HEK293 (cell line): ENCODE data around the gene POP7.

ENCODE experiments used
- CTCF ChIA-PET: fragments of 350-600 bp; formaldehyde crosslinking; extraction: SDS; loops from one replicate; lab custom pipeline; 2021; ENCODE audit warnings: antibody characterized with exemption; lab: Yijun Ruan, JAX
- POLR2A ChIA-PET: fragments of 300-600 bp; formaldehyde crosslinking; extraction: SDS; loops from one replicate; lab custom pipeline; 2020; ENCODE audit warnings: antibody characterized with exemption, inconsistent platforms; lab: Yijun Ruan, JAX
- H3K27ac ChIP-seq: fragments of 200-500 bp; sonication (Bioruptor generic); 2 replicates; pipeline ENCODE4 v1.5.1; 2014; ENCODE audit warnings: low read depth, low read length, control low read depth, inconsistent platforms; ENCODE audit errors: extremely low read depth
- H3K36me3 ChIP-seq, 2 experiments: fragments of 200-500 bp in 1 of 2; sonication (Bioruptor generic) in 1 of 2; 1 replicate in 1 of 2; 2 replicates in 1 of 2; pipeline ENCODE4 v1.5.1; 2014 to 2017; ENCODE audit warnings: inconsistent platforms in 2 of 2, low read length in 2 of 2; ENCODE audit not compliant: control insufficient read depth in 2 of 2, insufficient read depth in 1 of 2
- H3K4me1 ChIP-seq: fragments of 200-500 bp; sonication (Bioruptor generic); 2 replicates; pipeline ENCODE4 v1.5.1; 2014; ENCODE audit warnings: mild to moderate bottlenecking, low read length, inconsistent platforms; ENCODE audit not compliant: control insufficient read depth, insufficient read depth
- H3K4me3 ChIP-seq: 2 replicates; pipeline ENCODE4 v1.5.1; 2011; ENCODE audit warnings: low read depth, mild to moderate bottlenecking, control low read depth, low read length, moderate library complexity
- H3K9me3 ChIP-seq: fragments of 200-500 bp; sonication (Bioruptor generic); 2 replicates; pipeline ENCODE4 v1.5.1; 2014; ENCODE audit warnings: low read depth, low read length, inconsistent platforms; ENCODE audit not compliant: control insufficient read depth, insufficient read depth
- GLIS1 ChIP-seq: fragments of 450-650 bp; formaldehyde crosslinking; IDR thresholded peaks from 2 replicates; pipeline ENCODE4 v1.5.1; 2016; ENCODE audit warnings: missing biosample characterization, missing genetic modification characterization
- KLF16 ChIP-seq: fragments of 450-650 bp; formaldehyde crosslinking; IDR thresholded peaks from 2 replicates; pipeline ENCODE4 v1.5.1; 2017; ENCODE audit warnings: missing biosample characterization, missing genetic modification characterization
- OVOL3 ChIP-seq: fragments of 450-650 bp; formaldehyde crosslinking; IDR thresholded peaks from 2 replicates; pipeline ENCODE4 v1.5.1; 2016; ENCODE audit warnings: missing biosample characterization, missing genetic modification characterization
- PRDM2 ChIP-seq: fragments of 450-650 bp; formaldehyde crosslinking; IDR thresholded peaks from 2 replicates; pipeline ENCODE4 v1.5.1; 2016; ENCODE audit warnings: missing biosample characterization, missing genetic modification characterization, borderline replicate concordance
- RBAK ChIP-seq: fragments of 450-650 bp; formaldehyde crosslinking; IDR thresholded peaks from 2 replicates; pipeline ENCODE4 v1.5.1; 2016; ENCODE audit warnings: missing biosample characterization, missing genetic modification characterization
- SCRT2 ChIP-seq: fragments of 450-650 bp; formaldehyde crosslinking; IDR thresholded peaks from 2 replicates; pipeline ENCODE4 v1.5.1; 2016; ENCODE audit warnings: missing biosample characterization, missing genetic modification characterization
- TCF7L2 ChIP-seq: IDR thresholded peaks from 2 replicates; pipeline ENCODE4 v1.6.1; 2011; ENCODE audit warnings: low read depth, mild to moderate bottlenecking, inconsistent platforms, low read length, moderate library complexity, borderline replicate concordance
- ZBTB21 ChIP-seq: fragments of 450-650 bp; formaldehyde crosslinking; IDR thresholded peaks from 2 replicates; pipeline ENCODE4 v1.5.1; 2017; ENCODE audit warnings: missing biosample characterization, missing genetic modification characterization
- ZNF18 ChIP-seq: fragments of 450-650 bp; formaldehyde crosslinking; IDR thresholded peaks from 2 replicates; pipeline ENCODE4 v1.5.1; 2016; ENCODE audit warnings: missing biosample characterization, missing genetic modification characterization
- ZNF19 ChIP-seq: fragments of 450-650 bp; formaldehyde crosslinking; IDR thresholded peaks from 2 replicates; pipeline ENCODE4; 2016; ENCODE audit warnings: missing biosample characterization, missing genetic modification characterization, low read depth
- ZNF335 ChIP-seq: fragments of 450-650 bp; formaldehyde crosslinking; conservative IDR thresholded peaks from 2 replicates; pipeline ENCODE4 v1.5.1; 2016; ENCODE audit warnings: missing biosample characterization, missing genetic modification characterization
- ZNF362 ChIP-seq: fragments of 450-650 bp; formaldehyde crosslinking; IDR thresholded peaks from 2 replicates; pipeline ENCODE4 v1.5.1; 2016; ENCODE audit warnings: missing biosample characterization, missing genetic modification characterization
- ZNF394 ChIP-seq: fragments of 450-650 bp; formaldehyde crosslinking; IDR thresholded peaks from 2 replicates; pipeline ENCODE4 v1.5.1; 2016; ENCODE audit warnings: missing biosample characterization, missing genetic modification characterization, mild to moderate bottlenecking, moderate library complexity, borderline replicate concordance
- ZNF600 ChIP-seq: fragments of 450-650 bp; formaldehyde crosslinking; IDR thresholded peaks from 2 replicates; pipeline ENCODE4 v1.5.1; 2016; ENCODE audit warnings: missing biosample characterization, missing genetic modification characterization
- ZNF623 ChIP-seq: fragments of 450-650 bp; formaldehyde crosslinking; IDR thresholded peaks from 2 replicates; pipeline ENCODE4 v1.5.1; 2016; ENCODE audit warnings: missing biosample characterization, missing genetic modification characterization
- ZSCAN16 ChIP-seq: fragments of 450-650 bp; formaldehyde crosslinking; IDR thresholded peaks from 2 replicates; pipeline ENCODE4 v1.5.1; 2016; ENCODE audit warnings: missing biosample characterization, missing genetic modification characterization
- ZSCAN30 ChIP-seq: fragments of 450-650 bp; IDR thresholded peaks from 2 replicates; pipeline ENCODE4 v1.5.1; 2018; ENCODE audit warnings: missing biosample characterization, mild to moderate bottlenecking, missing genetic modification characterization, moderate library complexity
- TF ChIP-seq, protein P1 (sequence below): fragments of 450-650 bp; formaldehyde crosslinking; IDR thresholded peaks from 2 replicates; pipeline ENCODE4 v1.5.1; 2017; ENCODE audit warnings: missing biosample characterization, missing genetic modification characterization

Gene POP7

DNA sequence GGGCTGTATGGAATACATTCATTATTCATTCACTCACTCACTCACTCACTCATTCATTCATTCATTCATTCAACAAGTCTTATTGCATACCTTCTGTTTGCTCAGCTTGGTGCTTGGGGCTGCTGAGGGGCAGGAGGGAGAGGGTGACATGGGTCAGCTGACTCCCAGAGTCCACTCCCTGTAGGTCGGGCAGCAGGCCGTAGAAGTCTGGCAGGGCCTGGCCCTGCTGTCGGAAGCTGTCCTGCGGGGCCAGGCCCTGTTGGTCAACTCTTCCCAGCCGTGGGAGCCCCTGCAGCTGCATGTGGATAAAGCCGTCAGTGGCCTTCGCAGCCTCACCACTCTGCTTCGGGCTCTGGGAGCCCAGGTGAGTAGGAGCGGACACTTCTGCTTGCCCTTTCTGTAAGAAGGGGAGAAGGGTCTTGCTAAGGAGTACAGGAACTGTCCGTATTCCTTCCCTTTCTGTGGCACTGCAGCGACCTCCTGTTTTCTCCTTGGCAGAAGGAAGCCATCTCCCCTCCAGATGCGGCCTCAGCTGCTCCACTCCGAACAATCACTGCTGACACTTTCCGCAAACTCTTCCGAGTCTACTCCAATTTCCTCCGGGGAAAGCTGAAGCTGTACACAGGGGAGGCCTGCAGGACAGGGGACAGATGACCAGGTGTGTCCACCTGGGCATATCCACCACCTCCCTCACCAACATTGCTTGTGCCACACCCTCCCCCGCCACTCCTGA, 16.7 kb downstream of the POP7 start:
- TF ChIP-seq RBAK (no peak), ZNF19 (tag by site-specific recombination) (no peak), SCRT2 (no peak), PRDM2 (tag by site-specific recombination) (no peak), ZNF394 (tag by site-specific recombination) (no peak), KLF16 (no peak), ZNF18 (tag by site-specific recombination) (no peak), ZSCAN16 (tag by site-specific recombination) (no peak), ZNF600 (tag by site-specific recombination) (no peak), ZSCAN30 (tag by site-specific recombination) (no peak), ZNF335 (tag by site-specific recombination) (no peak), ZNF623 (no peak), GLIS1 (tag by site-specific recombination) (no peak), OVOL3 (no peak), ZBTB21 (tag by site-specific recombination) (no peak), TCF7L2 (no peak), ZNF362 (tag by site-specific recombination) (no peak)
- TF ChIP-seq, protein P1, sequence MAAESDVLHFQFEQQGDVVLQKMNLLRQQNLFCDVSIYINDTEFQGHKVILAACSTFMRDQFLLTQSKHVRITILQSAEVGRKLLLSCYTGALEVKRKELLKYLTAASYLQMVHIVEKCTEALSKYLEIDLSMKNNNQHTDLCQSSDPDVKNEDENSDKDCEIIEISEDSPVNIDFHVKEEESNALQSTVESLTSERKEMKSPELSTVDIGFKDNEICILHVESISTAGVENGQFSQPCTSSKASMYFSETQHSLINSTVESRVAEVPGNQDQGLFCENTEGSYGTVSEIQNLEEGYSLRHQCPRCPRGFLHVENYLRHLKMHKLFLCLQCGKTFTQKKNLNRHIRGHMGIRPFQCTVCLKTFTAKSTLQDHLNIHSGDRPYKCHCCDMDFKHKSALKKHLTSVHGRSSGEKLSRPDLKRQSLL = no peak
- TF ChIP-seq, all 188 proteins: peak for 0
- H3K4me3 ChIP-seq = no peak overlapping the region
- POLR2A ChIA-PET = interaction anchor here (0.5 to 2.2 kb wide), 2 partner anchors 8 to 17 kb away, joined by 3 to 8 read pairs; partner anchors contain the start of gene POP7
- CTCF ChIA-PET = interaction anchor here (1.0 to 10.1 kb wide), 2 partner anchors 16 to 24 kb away, joined by 3 to 100 read pairs; partner anchors contain the start of gene POP7
- H3K4me1 ChIP-seq = no peaks in the 10 kb centered on the region
- no peaks in the 10 kb centered on the region for H3K36me3 ChIP-seq
- H3K27ac ChIP-seq = no peak overlapping the region
- H3K9me3 ChIP-seq = no peaks in the 10 kb centered on the region
